SK-N-SH (cell line): ENCODE data around the gene MEIS1.

Source experiments
- CTCF ChIP-seq: fragments of 200-600 bp; sonication (generic); IDR thresholded peaks from 2 replicates; pipeline ENCODE4 v1.6.1; 2017; ENCODE audit warnings: antibody characterized with exemption, mild to moderate bottlenecking, moderate library complexity
- EP300 ChIP-seq, 2 experiments: IDR thresholded peaks; 2 replicates each; pipeline versions ENCODE4 v1.4.0 to v1.6.1; 2012; ENCODE audit warnings: borderline replicate concordance in 1 of 2, low read depth in 1 of 2, low read length in 1 of 2
- EZH2phosphoT487 ChIP-seq: fragments of 200-600 bp; sonication (generic); IDR thresholded peaks from 2 replicates; pipeline ENCODE4 v1.6.1; 2017; ENCODE audit warnings: low read depth, mixed run types, mild to moderate bottlenecking, antibody characterized with exemption, moderate library complexity, borderline replicate concordance
- MAX ChIP-seq: IDR thresholded peaks from 2 replicates; pipeline ENCODE4 v1.4.0; 2012; ENCODE audit warnings: low read depth
- NFIC ChIP-seq: IDR thresholded peaks from 2 replicates; pipeline ENCODE4 v1.4.0; 2012; ENCODE audit warnings: borderline replicate concordance
- NRF1 ChIP-seq: IDR thresholded peaks from 2 replicates; pipeline ENCODE4 v1.6.1; 2012; ENCODE audit warnings: low read depth, mild to moderate bottlenecking, low read length
- RAD21 ChIP-seq: IDR thresholded peaks from 2 replicates; pipeline ENCODE4 v1.6.1; 2012; ENCODE audit warnings: mild to moderate bottlenecking, low read length
- REST ChIP-seq: IDR thresholded peaks from 2 replicates; pipeline ENCODE4 v1.6.1; 2012; ENCODE audit warnings: mild to moderate bottlenecking, low read depth, low read length, moderate library complexity
- RXRA ChIP-seq: IDR thresholded peaks from 2 replicates; pipeline ENCODE4 v1.4.0; 2012; ENCODE audit warnings: low read depth, mild to moderate bottlenecking, borderline replicate concordance
- SMC3 ChIP-seq: IDR thresholded peaks from 2 replicates; pipeline ENCODE4 v1.6.1; 2012; ENCODE audit warnings: low read depth, low read length, improper control_type of control experiment
- YY1 ChIP-seq: IDR thresholded peaks from 2 replicates; pipeline ENCODE4 v1.4.0; 2012; ENCODE audit warnings: low read depth, mild to moderate bottlenecking

- TF ChIP-seq SMC3 (no peak), EP300 (IDR thresholded peaks at IDR 0.05; ENCODE audit: borderline replicate concordance in 1 of 2, low read depth in 1 of 2, low read length in 1 of 2) (no peak), NFIC (no peak), YY1 (no peak), REST (no peak), CTCF (no peak), NRF1 (no peak), MAX (no peak), EZH2phosphoT487 (no peak), RAD21 (no peak), RXRA (no peak)
Observed at GRCh38 chr2:66576561-66577320, 141.8 kb downstream of the MEIS1 start.
